Endothelial cell of umbilical vein (primary cell): Measurements from ENCODE around the gene TMOD1. TPM values are rescaled to one million over a fixed set of nuclear protein-coding genes. Genes with fewer than 3 reads are reported as not detected.

Source experiments
- BruUV-seq: library from RNA; stranded (reverse); fragments of 400-500 nt; replicated peaks from 2 replicates; lab custom pipeline; 2021; lab: Mats Ljungman, UMichigan
- CTCF ChIA-PET: fragments of 300-600, 350-600 bp; sonication (Branson Sonifier 250); formaldehyde crosslinking; loops from one replicate; lab custom pipeline; 2021; ENCODE audit warnings: antibody characterized with exemption, inconsistent platforms; lab: Charles Lee
- POLR2A ChIA-PET: fragments of 300-600, 350-600 bp; sonication (Branson Sonifier 250); formaldehyde crosslinking; loops from one replicate; lab custom pipeline; 2021; ENCODE audit warnings: antibody characterized with exemption, inconsistent platforms; lab: Charles Lee
- DNase-seq: peaks from one replicate; pipeline ENCODE4 v3.0.0-alpha.2; 2011; ENCODE audit warnings: low read depth, low spot score
- FAIRE-seq: peaks from 2 replicates; lab custom pipeline; 2011; peaks lifted over from hg19 to GRCh38; lab: Jason Lieb, UNC
- H2AFZ ChIP-seq: 2 replicates; pipeline ENCODE4 v1.6.0; 2012; ENCODE audit warnings: low read depth, low read length, control low read depth, inconsistent platforms
- H3K27ac ChIP-seq: 2 replicates; pipeline ENCODE4 v1.5.1; 2011; ENCODE audit warnings: low read depth, mild to moderate bottlenecking, control low read depth, low read length, moderate library complexity; ENCODE audit not compliant: insufficient read depth
- H3K27me3 ChIP-seq, 2 experiments: 2 replicates each; pipeline versions ENCODE4 v1.6.0 to v1.6.1; 2011; ENCODE audit warnings: low read length in 2 of 2, mixed read lengths in 1 of 2; ENCODE audit not compliant: control insufficient read depth in 2 of 2, insufficient read depth in 2 of 2
- H3K36me3 ChIP-seq, 2 experiments: 2 replicates in 1 of 2; 3 replicates in 1 of 2; pipeline ENCODE4 v1.5.1; 2011; ENCODE audit warnings: low read length in 2 of 2, mild to moderate bottlenecking in 1 of 2, moderate library complexity in 1 of 2; ENCODE audit not compliant: control insufficient read depth in 2 of 2, insufficient read depth in 2 of 2; ENCODE audit errors: extremely low read depth in 1 of 2
- H3K4me1 ChIP-seq: 3 replicates; pipeline ENCODE4 v1.5.1; 2011; ENCODE audit warnings: mild to moderate bottlenecking, low read length; ENCODE audit not compliant: control insufficient read depth, insufficient read depth; ENCODE audit errors: extremely low read depth
- H3K4me2 ChIP-seq: 2 replicates; pipeline ENCODE4 v1.6.1; 2011; ENCODE audit warnings: low read length, control low read depth, mixed read lengths; ENCODE audit not compliant: insufficient read depth
- H3K4me3 ChIP-seq, 3 experiments: fragments of 200-600 bp in 1 of 3; sonication (generic), shearing (Covaris generic) in 1 of 3; replicated peaks in 1 of 3; 2 replicates each; pipeline ENCODE4 v1.5.1; 2011 to 2016; ENCODE audit warnings: control low read depth in 3 of 3, low read length in 3 of 3, mild to moderate bottlenecking in 2 of 3, inconsistent platforms in 1 of 3, low read depth in 1 of 3, moderate library complexity in 1 of 3; ENCODE audit not compliant: insufficient read depth in 1 of 3
- H3K79me2 ChIP-seq: 2 replicates; pipeline ENCODE4 v1.6.0; 2012; ENCODE audit warnings: low read length, inconsistent platforms; ENCODE audit not compliant: control insufficient read depth, insufficient read depth
- H3K9ac ChIP-seq: replicated peaks from 2 replicates; pipeline ENCODE3; 2011; ENCODE audit warnings: low read length, control low read depth; ENCODE audit not compliant: insufficient read depth; ENCODE audit errors: extremely low read depth
- H3K9me1 ChIP-seq: replicated peaks from 3 replicates; pipeline ENCODE4 v1.6.0; 2011; ENCODE audit warnings: mild to moderate bottlenecking, low read length; ENCODE audit not compliant: control insufficient read depth, insufficient read depth; ENCODE audit errors: extremely low read depth
- H3K9me3 ChIP-seq: replicated peaks from 2 replicates; pipeline ENCODE4 v1.5.1; 2012; ENCODE audit warnings: low read length, inconsistent platforms; ENCODE audit not compliant: control insufficient read depth, insufficient read depth
- H4K20me1 ChIP-seq: replicated peaks from 2 replicates; pipeline ENCODE3; 2011; ENCODE audit warnings: mild to moderate bottlenecking, low read length; ENCODE audit not compliant: control insufficient read depth, insufficient read depth; ENCODE audit errors: extremely low read depth
- CTCF ChIP-seq, 2 donors: IDR thresholded peaks; 1 replicate in 1 of 2; 2 replicates in 1 of 2; pipeline ENCODE4 v1.5.1; 2011; ENCODE audit warnings: low read length in 2 of 2, mild to moderate bottlenecking in 2 of 2, moderate library complexity in 2 of 2, control low read depth in 1 of 2, inconsistent platforms in 1 of 2, low read depth in 1 of 2; ENCODE audit not compliant: insufficient read depth in 1 of 2; ENCODE audit errors: extremely low read depth in 1 of 2
- EZH2 ChIP-seq: IDR thresholded peaks from 2 replicates; pipeline ENCODE4 v1.6.1; 2012; ENCODE audit warnings: borderline replicate concordance, low read depth, mild to moderate bottlenecking, moderate library complexity, low read length, inconsistent platforms; ENCODE audit not compliant: severe bottlenecking
- FOS ChIP-seq: IDR thresholded peaks from 2 replicates; pipeline ENCODE4 v1.6.1; 2011; ENCODE audit warnings: mild to moderate bottlenecking, low read length, moderate library complexity, borderline replicate concordance; ENCODE audit not compliant: insufficient read depth
- GATA2 ChIP-seq: IDR thresholded peaks from 2 replicates; pipeline ENCODE4 v1.7.0; 2011; ENCODE audit warnings: low read depth, mild to moderate bottlenecking, moderate library complexity, mixed read lengths, low read length; ENCODE audit not compliant: insufficient read length, insufficient read depth
- JUN ChIP-seq: IDR thresholded peaks from 2 replicates; pipeline ENCODE4 v1.6.1; 2011; ENCODE audit warnings: borderline replicate concordance, low read depth; ENCODE audit not compliant: insufficient read length, insufficient read depth
- MYC ChIP-seq: IDR thresholded peaks from one replicate; pipeline ENCODE4 v1.6.1; 2011; ENCODE audit warnings: mild to moderate bottlenecking, low read depth, low read length
- POLR2A ChIP-seq: IDR thresholded peaks from 2 replicates; pipeline ENCODE4 v1.6.1; 2012; ENCODE audit warnings: low read depth, mild to moderate bottlenecking, control low read depth, low read length
- POLR2AphosphoS5 ChIP-seq: IDR thresholded peaks from 2 replicates; pipeline ENCODE4 v1.6.1; 2012; ENCODE audit warnings: low read depth, mild to moderate bottlenecking, control low read depth, low read length, moderate library complexity; ENCODE audit not compliant: insufficient read depth
- dilution Hi-C: fragments of 300-500 bp; cut with MboI; formaldehyde crosslinking; loops from one replicate; pipeline ENCODE4 v1.15.0; 2019; ENCODE audit warnings: low sequenced_read_pairs; ENCODE audit not compliant: extremely low pct_ligation_motif_present
- intact Hi-C: fragments of 100-400 bp; cut with micrococcal nuclease; formaldehyde crosslinking; loops from one replicate; pipeline ENCODE4 v1.10.0; 2022
- polyA plus RNA-seq, 4 experiments: library from polyadenylated mRNA; depleted of rRNA in 3 of 4; stranded (reverse) in 3 of 4; unstranded in 1 of 4; fragments of >200 nt; gene quantifications; 2 replicates each; pipeline versions ENCODE4 v1.2.1 to v1.2.3, GENCODE V29; 2011 to 2012; ENCODE audit warnings: missing spikeins in 1 of 4
- total RNA-seq: library from RNA; stranded (reverse); gene quantifications from 2 replicates; pipeline ENCODE4 v1.2.3, GENCODE V29; 2021
- TF ChIP-seq, protein P1 (sequence below): IDR thresholded peaks from 2 replicates; pipeline ENCODE4 v1.6.1; 2011; ENCODE audit not compliant: insufficient read depth, insufficient read length

TMOD1 gene
- total and polyA plus RNA-seq, 2 donors (not counting 3 experiments of a cell fraction or from before 2014, with no cell fraction given) = 0.26 to 1.4 TPM

GRCh38 chr9:97517331-97518089 lies 16.0 kb downstream of the TMOD1 start:
- no peaks in the 10 kb centered on the region for H3K79me2 ChIP-seq
- H3K27ac ChIP-seq = no peak overlapping the region
- no peak for DNase-seq
- no peak for FAIRE-seq
- ChIA-PET POLR2A (no interaction called here), CTCF (interaction anchor here (0.9 to 2.1 kb wide), 4 partner anchors 11 to 81 kb away, joined by 4 to 21 read pairs (median 6); partner anchors contain the start of gene TMOD1)
- no peaks in the 10 kb centered on the region for H4K20me1 ChIP-seq
- H3K4me1 ChIP-seq = peaks cover 20% of the 10 kb centered on the region
- H3K27me3 ChIP-seq = no peaks in the 10 kb centered on the region
- H3K36me3 ChIP-seq = no peaks in the 10 kb centered on the region
- dilution Hi-C loops = no loop called here
- H3K9me1 ChIP-seq = no peaks in the 10 kb centered on the region
- intact Hi-C loops = no loop called here
- no peak overlapping the region for H3K4me2 ChIP-seq
- no peaks in the 10 kb centered on the region for H3K9me3 ChIP-seq
- no peak overlapping the region for H3K9ac ChIP-seq
- no peak overlapping the region for H2AFZ ChIP-seq
- BruUV-seq = no TSS peak
- TF ChIP-seq POLR2AphosphoS5 (no peak), EZH2 (no peak), MYC (no peak), CTCF (IDR thresholded peaks at IDR 0.05; ENCODE audit: extremely low read depth in 1 of 2, insufficient read depth in 1 of 2, low read depth in 1 of 2, low read length in 2 of 2) (no peak), GATA2 (no peak), FOS (no peak), POLR2A (no peak), JUN (no peak)
- TF ChIP-seq, protein P1, sequence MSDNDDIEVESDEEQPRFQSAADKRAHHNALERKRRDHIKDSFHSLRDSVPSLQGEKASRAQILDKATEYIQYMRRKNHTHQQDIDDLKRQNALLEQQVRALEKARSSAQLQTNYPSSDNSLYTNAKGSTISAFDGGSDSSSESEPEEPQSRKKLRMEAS = no peak
- no peak overlapping the region for H3K4me3 ChIP-seq
